GM21367 (cell line): ENCODE measurements around the gene LRCH1.
"Not testable (repeated sequence)": the region's sequence is repeated elsewhere in the genome, so short reads cannot be mapped to it uniquely, and the experiment has no call there.

Experiments used
- ATAC-seq: cut with Tn5 transposase; IDR thresholded peaks from one replicate; pipeline ENCODE4 v1.9.1; 2021; ENCODE audit not compliant: unreplicated experiment

LRCH1 gene, protein sequence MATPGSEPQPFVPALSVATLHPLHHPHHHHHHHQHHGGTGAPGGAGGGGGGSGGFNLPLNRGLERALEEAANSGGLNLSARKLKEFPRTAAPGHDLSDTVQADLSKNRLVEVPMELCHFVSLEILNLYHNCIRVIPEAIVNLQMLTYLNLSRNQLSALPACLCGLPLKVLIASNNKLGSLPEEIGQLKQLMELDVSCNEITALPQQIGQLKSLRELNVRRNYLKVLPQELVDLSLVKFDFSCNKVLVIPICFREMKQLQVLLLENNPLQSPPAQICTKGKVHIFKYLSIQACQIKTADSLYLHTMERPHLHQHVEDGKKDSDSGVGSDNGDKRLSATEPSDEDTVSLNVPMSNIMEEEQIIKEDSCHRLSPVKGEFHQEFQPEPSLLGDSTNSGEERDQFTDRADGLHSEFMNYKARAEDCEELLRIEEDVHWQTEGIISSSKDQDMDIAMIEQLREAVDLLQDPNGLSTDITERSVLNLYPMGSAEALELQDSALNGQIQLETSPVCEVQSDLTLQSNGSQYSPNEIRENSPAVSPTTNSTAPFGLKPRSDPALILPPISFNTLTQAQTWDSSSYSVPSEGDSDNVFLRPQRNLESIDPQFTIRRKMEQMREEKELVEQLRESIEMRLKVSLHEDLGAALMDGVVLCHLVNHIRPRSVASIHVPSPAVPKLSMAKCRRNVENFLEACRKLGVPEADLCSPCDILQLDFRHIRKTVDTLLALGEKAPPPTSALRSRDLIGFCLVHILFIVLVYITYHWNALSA

DNA sequence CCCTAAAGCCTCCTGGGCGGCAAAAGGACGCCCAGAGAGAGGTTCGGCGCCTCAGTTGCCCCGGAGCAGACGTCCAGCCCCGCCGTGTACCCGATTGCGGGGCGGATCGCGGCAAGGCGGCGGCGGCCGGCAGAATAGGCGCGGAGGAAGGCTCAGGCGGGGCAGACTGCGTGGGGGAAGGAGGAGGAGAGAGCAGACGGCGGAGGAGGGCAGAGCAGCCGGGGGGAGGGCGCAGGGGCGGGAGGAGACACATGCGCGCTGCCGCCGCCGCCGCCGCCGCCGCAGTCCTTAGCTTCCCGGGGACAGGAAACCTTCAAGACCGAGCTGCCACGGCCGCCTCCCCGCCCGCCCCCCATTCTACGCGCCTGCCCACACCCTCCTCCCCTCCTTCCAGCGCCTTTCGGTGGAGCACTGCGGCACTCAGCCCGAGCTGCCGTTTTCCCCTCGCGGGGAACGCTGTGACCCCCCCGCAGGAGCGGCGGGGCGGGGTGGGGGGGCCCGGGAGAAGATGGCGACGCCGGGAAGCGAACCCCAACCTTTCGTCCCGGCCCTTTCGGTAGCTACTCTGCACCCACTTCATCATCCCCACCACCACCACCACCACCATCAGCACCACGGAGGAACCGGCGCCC is at the start of gene LRCH1:
Gene LRCH1 (plus strand): TSS at position 282 of the 632 bp plus-strand sequence. CDS start 227 bp downstream, at position 509.
- ATAC-seq: peak; percentile 47

DNA sequence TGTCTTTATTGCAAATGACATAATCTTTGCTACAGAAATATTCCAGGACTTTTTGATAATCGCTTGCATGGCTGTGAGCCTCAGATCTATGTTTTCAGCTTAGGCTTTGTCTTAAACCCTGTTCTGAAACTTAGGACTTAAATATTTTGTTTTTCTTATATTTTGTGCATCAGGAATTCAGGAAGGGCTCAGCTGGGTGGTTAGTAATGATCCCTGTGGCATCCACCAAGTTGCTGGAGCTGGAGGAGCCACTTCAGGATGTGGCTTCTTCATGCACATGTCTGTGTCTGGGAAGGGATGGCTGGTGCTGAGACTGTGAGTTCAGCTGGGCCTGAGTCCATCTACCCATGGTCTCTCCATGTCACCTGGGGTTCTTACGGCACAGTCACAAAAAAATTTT is 48.9 kb upstream of the LRCH1 start:
- ATAC-seq: no peak

DNA sequence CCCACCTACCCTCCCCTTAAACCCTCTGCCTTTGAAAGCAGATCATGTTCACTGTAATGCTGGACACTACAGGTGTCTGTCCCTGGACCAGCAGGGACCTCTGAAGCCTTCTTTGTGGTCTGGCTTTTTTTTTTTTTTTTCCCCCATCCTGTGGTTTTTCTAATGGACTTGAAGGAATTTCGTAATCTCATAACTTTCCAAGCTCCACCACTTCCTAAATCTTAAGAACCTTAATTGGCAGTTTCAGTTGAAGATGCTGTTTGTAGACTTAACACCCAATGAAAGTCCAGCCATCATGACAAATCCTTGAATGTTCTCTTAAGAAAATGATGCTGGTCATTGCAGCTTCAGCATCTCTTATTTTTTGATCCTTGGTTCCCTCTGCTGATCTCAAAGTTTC is 45.0 kb upstream of the LRCH1 start:
- ATAC-seq: no peak

DNA sequence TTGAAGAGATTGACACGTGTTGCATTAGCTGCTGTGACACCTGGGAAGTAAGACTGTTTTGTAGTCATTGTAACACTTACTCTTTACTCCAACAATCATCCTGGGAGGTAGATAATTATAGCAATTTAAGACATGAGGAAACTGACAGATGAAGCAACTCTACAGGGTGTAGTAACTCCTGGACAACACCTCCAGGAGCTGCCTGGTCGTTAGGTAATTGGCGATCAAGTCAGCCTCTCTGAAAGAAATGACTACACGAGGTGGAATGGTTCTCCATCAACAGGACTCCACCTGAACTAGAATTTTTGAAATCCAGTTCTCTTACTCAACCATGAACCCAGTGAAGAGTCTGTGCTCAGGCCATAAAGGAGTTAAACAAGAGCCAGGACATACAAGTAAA is 43.0 kb upstream of the LRCH1 start:
- no peak for ATAC-seq

DNA sequence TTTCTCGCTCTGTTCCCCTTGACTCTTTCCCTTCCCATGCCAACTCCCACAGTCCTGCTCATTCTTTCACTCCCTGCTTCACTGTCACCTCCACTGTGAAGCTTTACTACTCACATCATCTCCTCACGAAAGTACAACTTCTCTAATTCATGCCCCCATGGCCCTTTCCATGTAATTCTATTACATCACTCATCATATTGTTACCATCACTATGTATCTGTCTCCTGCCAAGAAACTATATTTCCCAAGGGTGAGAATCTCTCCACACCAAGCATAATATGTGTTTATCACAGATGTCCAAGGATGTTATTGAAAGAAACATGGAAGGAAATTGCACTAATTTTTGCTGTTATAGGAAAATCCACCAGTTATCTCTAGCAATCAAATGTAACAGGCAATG is 37.2 kb upstream of the LRCH1 start:
- no peak for ATAC-seq

DNA sequence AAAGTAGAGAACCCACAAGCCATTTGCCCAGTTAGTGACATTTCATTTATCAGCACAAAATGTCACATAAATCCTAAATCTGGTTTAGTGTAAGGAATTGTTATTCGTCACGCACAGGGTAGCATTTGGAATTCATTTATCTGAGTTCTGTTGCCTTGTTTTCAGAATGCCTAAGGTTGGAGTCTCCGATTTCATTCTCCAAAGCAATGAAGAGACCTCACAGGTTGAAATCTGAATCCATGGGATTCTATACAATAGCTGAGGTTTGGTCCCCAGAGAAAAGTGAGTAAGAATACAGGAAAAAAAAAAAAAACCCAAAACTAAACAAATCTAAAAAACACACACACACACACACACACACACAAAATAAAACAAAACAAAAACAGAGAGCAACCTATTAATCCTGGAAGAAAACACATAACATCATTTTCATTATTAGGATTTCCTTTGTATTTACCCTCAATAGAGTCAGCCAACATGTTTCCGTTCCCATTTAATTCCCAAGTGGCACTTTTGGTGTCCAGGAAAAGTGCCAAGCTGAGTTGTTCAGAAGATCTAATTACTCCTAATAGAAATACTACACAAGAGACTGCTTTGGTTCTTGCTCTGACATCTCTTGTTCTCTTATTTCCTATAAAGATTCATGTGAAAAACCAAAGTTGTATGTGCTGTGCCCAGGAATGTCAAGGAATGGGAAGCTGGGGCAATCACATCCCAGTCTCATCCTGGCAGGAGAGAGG is 36.2 kb upstream of the LRCH1 start:
- ATAC-seq: no peak

DNA sequence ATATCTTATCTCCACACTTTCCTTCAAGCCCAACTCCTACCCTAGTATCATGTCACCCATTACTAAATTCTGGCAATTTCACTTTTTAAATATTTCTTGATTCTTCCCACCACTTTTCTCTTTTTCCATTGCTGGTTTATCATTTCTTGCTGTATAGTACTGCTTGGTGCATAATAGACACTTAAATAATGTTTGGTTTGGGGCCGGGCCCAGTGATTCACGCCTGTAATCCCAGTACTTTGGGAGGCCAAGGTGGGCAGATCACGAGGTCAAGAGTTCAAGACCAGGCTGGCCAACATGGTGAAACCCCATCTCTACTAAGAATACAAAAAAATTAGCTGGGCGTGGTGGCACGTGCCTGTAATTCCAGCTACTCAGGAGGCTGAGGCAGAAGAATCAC is 35.2 kb upstream of the LRCH1 start:
- ATAC-seq: not testable (repeated sequence)

DNA sequence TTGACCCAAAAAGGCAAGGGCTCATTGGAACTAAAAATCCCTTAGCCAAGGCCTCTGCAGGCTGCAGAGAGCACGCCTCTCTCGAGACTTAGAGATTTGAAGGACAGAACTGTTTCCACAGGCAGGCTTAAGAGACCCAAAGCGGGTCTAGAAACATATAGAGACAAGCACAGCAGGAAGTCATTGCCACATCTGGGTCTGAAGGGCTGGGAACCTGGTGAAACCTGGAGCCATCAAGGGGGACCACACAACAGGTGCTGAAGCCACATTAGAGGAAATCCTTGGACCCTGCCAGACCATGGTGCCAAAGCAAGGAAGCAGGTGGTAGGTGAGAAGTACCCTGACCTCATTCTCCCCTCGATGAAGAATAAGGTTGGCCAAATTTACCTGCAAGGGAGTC is 33.8 kb upstream of the LRCH1 start:
- no peak for ATAC-seq

DNA sequence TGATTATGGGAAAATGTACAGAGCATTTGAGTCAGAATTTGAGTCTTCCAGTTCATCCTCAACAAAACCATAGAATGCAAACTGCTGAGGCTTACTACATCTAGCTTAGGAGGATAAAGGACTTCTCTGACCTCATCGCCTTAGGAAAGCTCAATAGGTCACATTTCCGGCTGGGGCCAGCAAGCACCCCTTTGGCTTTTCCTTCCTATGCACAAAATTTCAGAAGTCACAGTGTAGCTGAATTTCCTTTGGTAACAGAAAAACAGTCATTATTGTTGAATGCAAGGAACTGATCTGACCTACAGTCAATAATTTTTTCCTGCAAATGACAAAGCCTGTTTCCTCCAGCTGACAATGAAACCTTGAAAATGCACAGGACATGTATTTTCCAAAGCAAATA is 32.8 kb upstream of the LRCH1 start:
- ATAC-seq: no peak

DNA sequence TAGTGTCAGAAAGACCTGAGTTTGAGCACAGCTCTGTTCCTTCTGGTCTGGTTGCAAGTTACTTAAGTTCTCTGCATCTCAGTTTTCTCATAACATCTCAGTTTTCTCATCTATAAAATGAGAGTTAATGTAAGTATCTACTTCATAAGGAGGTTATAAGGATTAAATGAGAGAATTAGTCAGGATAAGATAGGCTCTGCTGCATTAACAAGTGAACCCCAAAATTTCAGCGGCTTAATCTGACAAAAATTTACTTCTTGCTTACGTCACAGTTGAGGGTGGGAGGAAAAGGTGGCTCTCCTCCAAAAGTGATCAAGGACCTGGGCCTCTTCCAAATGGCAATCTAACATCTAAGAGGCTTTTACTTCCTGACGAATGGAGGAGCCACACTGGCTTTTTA is 31.5 kb upstream of the LRCH1 start:
- no peak for ATAC-seq

DNA sequence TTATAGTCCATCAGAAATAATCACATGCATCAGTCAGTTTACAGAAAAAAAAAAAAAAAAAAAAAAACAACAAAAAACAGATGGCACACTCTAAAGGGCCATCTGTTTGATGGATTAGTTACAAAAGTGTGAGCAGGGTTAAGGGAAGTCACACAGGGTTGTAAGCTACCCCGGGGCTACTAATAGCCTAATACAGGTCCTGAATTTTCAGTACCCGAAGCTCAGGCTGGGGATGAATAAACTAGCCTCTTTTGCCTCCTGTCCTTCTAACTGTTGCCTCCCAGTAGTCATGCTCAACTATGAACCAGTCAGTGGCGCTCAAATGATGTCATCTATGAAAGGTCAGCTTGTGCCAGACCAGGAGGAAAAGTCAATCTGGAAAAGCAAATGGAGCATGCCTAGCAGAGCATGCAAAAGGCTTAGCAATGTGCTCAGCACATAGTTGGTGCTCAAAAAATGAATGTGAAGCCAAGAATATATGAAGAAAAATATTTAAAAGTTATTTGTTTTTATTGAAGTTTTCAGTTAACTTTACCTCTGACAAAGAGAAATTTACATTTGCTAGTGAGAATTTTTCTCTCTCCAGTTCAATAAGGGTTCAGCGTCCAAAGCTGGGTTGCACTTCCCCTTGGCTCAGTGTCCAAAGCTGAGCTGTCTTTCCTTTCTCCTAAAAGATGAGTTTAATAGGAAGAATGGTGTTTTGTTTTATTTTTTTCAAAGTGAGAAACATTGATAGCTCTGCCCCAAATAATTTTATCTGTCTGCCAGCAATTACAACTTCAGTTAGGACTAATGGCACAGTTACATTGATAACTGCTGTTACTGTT is 30.8 kb upstream of the LRCH1 start:
- no peak for ATAC-seq

DNA sequence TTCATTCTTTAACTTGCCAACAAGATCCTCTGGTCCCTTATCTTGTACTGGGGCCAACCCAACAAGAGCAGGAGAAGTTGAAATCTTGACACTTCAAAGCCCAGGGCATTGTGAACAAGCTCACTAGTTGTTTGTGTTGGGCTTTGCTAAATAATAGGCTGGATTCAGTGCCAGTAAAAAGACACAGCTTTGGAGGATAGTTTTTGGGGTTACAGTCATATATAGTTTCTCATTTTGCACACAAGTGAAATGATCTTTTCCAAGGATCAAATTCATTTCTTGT is 30.3 kb upstream of the LRCH1 start:
- no peak for ATAC-seq

DNA sequence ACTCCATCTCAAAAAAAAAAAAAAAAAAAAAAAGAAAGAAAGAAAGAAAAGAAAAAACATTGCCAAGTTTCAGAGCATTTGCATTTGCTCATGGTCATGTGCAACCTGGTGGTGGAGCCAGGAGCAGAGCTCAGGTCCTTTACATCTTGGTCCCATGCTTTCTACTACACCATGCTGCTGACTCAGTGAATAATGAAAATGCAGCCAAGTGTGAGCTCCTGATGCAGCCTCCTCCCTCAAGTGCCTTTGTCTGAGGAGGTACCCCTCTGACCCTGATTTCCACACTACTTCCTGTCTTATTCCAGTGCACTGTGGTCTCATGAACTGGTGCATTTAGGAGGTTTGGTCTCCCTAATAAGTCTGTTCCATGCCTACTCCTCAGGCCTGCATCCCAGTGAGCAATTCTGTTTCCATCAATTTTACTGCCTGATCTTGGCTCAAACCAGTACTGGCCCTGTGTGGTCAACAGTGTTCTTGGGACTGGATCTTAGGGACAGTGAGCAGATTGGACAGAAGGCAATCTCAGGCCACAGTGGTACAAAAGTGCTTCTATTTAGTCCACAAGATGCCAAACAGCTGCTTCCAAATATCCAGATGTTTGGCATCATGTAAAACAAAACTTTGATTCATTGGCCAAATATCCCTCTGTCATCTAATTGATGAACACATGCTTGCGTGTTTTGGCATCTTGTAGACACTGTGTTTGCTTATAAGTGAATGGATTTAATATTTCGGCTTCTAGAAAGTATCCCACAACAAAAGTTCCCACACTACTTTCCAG is 28.8 kb upstream of the LRCH1 start:
- ATAC-seq: no peak

DNA sequence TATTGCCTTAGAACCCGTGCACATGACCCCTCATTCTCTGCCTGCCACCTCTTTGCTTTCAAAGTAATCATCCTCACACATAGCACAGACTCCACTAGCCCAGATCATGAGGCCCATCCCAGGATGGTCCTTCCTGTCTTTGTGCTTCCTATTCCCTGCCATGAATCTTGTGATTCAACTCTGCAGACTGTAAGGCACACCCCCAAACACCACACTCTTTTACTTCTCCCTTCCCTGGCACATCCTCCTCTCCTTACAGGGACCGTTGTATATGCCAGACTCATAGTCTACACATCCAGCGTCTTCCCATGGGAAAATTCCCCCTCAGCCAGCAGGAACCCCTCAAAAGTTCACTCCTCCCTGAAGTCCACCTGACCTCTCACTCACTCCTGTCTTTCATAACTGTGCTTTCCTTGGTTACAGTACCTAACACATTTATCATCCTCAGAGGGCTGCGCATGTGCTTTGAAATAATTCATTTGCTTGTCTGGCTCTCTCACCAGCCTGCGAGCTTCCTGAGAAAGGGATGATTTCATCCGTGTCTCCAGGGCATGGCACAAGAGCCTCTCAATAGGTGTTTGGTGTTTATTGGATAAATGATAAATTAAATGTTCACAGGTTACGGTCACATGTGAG is 26.8 kb upstream of the LRCH1 start:
- ATAC-seq: no peak

DNA sequence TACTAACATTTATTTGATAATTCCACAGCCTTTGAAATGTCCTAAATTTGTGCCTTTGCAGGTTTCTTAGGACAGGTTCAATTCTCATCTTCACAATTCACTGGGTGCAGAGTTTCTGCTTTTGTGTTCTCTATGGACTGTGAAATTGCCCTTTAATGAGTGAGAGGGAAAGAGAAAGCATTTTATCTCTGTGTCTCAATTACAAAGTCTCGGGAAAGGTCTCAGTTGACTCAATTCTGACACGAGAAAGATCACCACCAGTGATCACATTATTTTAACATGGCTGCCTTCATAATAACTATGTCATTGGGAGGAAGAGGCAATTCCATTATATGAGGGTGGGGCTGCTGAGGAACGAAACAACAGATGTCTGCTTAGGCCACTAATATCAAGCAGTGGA is 26.2 kb upstream of the LRCH1 start:
- ATAC-seq: no peak

DNA sequence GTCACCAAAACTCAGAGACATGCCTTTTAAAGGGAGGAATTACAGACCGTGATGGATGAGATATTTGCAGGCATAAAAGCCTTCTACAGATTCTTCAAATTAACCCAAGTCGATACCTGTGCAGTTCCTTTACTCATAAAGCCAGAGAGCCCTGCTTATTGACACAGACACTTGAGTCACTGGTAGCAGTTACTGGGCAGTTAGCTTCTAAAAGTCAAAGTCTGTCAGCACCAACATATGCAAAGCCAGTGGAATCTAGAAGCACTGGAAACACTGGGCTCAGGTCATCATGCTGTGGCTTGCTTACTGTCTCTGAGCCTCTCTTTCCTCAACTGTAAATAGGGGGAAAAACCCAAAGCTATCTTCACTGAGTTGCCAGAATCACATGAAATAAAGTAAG is 25.7 kb upstream of the LRCH1 start:
- no peak for ATAC-seq

DNA sequence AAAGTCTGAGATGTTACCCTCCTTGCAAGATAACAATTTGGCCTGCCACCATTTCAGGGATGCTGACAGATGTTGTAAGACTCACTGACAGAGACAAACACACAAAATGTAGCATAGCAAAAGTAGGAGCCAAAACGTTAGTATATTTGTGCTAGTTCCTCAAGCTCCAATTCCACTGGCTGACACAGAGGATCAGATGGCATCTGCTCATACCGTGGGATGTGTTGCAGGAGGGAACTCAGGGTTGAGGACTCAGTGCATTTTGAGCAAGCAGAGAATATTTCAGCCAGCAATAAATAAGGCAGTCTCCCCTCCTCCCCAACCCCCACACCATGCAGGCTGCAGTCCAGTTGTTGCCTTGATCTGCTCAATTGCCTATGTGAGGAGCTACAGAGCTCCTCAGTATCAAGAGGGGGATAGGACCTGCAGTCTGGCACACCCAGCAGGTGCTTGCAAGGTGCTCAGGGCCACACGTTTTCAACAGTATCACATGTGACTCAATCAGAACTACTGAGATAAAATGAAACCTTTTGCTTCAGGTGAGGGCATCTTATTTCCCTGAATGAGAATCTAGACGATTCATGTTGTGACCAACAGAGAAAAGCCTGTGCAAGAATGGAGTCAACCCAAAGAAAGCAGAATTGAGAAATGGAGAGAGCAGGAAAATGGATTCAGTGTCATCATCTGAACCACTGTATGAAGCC is 23.6 kb upstream of the LRCH1 start:
- ATAC-seq: no peak

DNA sequence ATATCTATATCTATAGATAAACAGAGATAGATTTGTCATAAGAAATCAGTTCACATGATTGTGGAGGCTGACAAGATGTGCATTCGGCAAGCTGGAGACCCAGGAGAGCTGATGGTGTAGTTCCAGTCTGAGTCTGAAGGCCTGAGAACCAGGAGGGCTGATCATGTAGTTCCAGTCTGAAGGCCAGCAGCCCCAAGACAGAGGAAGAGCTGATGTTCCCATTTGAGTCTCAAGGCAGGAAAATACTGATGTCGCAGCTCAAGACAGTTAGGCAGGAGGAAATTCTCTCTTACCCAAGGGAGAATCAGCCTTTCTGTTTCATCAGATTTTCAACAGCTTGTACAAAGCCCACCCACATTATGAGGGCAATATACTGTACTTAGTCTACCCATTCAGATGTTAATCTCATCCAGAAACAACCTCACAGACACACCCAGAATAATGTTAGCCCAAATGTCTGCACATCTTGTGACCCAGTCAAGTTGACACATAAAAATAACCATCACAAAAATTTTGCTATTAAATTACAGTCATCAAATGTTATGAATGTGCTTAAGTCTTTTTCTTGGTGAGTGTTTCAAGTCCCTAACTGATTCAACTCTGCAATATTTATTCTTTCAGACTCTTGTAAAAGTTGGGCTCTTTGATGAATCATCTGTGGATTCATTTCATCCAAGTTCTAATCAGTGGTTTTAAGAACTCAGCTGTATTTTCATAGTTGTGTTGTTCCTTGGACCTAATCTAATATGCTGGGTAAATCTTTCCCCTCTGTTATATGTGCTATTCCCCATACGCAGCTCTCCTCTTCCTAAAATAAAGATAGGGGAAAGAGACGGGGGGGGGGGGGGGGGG is 22.7 kb upstream of the LRCH1 start:
- ATAC-seq: no peak
